Ureter (tissue), 1 donor: Measurements from ENCODE around the gene PVR. TPM values are rescaled to one million over a fixed set of nuclear protein-coding genes. Genes with fewer than 3 reads are reported as not detected.
A peak's percentile ranks its signal among the peaks of the same experiment; 100 is the strongest.
"Not testable (repeated sequence)": the region's sequence is repeated elsewhere in the genome, so short reads cannot be mapped to it uniquely, and the experiment has no call there.

ENCODE experiments used
- DNase-seq: peaks from one replicate; pipeline ENCODE4 v3.0.0-alpha.2; 2020; ENCODE audit warnings: low spot score
- total RNA-seq: library from RNA; stranded (reverse); gene quantifications from one replicate; pipeline ENCODE4 v1.2.4, GENCODE V29; 2023
- donor health status: DM: yes; HTN: yes; CAD: no.

Gene PVR, protein sequence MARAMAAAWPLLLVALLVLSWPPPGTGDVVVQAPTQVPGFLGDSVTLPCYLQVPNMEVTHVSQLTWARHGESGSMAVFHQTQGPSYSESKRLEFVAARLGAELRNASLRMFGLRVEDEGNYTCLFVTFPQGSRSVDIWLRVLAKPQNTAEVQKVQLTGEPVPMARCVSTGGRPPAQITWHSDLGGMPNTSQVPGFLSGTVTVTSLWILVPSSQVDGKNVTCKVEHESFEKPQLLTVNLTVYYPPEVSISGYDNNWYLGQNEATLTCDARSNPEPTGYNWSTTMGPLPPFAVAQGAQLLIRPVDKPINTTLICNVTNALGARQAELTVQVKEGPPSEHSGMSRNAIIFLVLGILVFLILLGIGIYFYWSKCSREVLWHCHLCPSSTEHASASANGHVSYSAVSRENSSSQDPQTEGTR
- total RNA-seq, result 24.9 TPM

DNA sequence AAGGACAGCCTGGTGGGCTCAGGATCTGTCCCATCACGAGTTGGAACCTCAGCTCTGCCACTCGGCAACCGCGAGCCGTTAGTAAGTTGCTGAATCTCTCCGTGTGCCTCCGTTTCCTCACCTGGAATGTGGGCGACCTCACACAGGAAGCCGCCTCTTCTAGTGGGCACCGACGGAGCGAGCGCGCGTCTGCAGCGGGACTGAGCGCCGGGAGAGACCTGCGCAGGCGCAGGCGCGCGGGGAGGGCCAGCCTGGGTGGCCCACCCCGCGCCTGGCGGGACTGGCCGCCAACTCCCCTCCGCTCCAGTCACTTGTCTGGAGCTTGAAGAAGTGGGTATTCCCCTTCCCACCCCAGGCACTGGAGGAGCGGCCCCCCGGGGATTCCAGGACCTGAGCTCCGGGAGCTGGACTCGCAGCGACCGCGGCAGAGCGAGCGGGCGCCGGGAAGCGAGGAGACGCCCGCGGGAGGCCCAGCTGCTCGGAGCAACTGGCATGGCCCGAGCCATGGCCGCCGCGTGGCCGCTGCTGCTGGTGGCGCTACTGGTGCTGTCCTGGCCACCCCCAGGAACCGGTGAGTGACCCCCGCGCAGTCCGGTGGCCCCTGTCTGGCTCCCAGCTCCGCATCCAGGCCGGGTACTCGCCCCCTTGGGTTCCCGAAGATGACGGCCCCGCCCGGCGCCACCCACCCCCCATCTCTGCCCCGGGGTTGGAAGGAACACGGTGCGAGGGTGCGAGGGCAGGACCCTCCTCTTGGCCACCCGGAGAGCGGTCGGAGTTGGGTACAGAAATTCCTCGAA lies at the start of gene PVR:
TSS of gene PVR (plus strand) at position 306 of the 797 bp plus-strand sequence. CDS start at position 493, 187 bp downstream.
- DNase-seq, result peak; percentile 62

DNA sequence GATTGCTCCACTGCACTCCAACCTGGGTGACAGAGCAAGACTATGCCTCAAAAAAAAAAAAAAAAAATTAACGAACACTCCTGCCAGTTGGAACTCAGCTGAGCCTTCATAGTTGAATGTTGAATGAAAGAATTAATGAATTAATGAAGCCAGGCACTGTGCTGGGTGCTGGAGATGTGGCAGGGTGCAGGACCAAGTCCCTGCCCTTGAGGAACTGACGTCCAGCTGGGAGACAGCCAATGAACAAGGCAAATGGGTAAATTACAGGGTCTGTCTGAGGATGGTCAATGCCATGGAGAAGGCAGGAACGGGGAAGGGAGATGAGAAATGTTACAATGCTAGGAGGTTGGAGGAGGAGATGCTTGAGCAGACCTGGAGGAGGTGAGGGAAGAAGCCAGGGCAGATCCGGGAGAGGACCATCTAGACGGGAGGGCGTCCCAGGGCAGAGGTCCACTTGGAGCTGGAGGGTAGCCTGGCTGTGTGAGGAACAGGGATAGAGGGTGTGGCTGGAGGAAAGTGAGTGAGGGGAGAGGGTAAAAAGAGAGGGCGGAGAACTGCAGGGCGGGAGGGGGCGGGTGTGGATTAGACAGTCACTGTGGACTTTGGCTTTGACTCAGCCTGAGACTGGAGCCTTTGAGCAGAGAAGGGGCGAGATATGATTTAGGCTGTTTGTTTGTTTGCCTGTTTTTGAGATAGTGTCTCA lies 47.1 kb upstream of the PVR start:
- DNase-seq, result no peak

DNA sequence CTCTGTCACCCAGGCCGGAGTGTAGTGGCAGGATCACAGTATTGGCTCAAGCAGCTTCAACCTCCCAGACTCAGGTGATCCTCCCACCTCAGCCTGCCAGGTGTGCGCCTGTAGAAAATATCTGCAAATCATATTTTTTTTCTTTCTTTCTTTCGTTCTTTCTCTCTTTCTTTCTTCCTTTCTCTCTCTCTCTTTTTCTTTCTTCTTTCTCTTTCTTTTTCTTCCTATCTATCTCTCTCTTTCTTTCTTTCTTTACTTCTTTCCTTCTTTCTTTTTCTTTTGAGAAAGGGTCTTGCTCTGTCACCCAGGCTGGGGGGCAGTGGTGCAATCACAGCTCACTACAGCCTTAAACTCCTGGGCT lies 46.6 kb upstream of the PVR start:
- no peak for DNase-seq

DNA sequence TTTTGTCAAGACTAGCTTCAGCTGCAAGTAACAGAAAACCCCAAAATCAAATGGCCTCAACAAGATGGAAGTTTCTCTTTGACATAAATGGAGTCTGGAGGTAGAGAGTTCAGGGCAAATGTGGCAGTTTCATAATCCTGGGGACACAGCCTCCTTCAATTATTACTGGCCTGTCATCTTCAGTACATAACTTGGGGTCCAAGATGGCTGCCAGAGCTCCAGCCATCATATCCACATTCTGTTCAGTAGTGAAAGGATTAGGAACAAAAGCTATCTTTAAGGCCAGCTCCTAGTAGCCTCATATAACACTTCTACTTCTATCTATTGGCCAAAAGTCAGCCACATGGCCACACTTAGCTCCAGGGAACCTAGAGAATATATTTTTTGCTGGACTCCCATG lies 45.4 kb upstream of the PVR start:
- DNase-seq, result no peak

DNA sequence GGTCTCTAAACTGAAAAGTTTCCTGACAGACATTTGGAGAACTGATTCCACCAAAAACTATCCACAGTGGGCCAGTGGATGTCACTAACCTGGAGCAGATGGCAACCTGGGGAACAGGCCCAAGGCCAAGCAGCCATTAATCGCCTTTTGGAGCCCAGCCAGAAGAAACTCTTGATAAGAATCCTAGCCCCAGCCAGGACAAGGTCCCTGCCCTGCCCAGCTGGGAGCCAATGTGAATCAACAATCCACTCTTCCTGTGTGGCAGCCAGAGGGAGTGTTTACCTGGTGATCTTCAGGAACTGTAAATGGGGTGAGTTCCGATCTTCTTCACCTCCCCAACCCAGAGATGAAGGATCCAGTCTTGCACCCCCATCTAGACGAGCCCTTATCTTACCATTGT lies 44.8 kb upstream of the PVR start:
- DNase-seq, result no peak

DNA sequence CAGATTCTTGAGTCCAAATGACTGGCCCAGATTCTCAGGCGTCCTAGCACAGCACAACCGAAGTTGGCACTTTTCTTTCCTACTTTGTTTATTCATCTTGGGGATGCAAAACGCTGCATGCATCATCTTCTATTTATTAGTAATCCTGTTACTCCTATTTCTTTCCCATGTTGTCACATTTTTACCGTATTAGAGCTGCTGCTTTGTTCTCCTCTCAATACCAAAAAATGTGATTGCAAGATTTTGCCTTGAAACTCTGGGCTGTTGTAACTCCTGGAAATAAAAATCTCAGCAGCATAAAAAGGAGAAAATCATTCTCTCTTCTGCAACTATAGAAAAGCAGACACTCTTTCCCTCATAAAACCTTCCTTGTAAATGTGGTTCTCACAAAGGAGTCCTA lies 43.2 kb upstream of the PVR start:
- no peak for DNase-seq

DNA sequence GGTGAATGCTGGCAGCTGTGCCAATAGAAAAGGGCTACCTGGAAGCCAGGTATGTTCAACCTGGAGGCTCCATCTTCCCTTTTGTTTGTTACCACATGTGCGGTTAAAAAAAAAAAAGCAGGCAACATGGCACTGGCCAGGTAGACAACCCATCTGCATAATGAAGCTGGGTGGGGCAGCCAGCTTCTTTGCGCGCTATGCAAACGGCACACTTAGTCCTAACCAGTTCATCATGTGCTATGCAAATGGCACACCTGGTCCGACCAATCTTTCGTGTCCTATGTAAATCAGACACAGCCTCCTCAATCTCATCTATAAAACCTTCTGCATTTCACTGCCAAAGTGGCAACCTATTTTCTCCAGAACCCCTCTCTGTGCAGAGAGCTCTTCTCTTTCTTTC lies 41.6 kb upstream of the PVR start:
- no peak for DNase-seq

DNA sequence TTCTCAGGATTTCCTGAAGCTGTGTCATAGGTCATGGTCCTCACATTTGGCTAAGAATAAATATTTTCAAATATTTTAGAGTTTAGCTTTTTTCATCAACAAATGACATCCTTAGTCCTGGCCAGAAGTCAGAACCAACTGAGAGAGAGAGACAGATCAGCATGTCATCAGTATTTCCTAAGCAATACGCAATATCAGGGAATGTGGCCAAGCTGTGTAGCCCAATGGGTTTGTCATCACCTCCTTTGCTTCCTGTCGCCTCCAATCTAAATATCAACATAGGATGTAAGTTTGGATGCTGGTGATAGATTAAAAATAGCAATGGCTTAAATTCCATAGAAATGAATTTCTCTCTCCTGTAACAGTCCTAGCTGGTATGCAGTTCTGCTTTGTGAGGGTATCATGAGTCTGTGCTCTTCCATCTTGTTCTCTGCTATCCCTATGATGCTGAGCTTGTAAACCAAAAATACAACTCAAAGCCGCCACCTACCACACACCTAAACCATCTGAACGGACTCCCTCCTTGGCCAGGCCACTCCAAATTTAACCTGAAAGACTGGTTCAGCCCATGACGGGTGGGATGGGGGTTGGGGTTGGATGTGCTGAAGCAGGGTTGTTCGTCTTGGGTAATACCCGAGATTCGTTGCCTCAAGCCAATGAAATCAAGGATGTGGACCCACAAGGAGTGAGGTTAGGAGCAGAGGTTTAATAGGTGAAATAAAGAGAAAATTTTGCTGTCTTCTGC lies 40.3 kb upstream of the PVR start:
- DNase-seq, result no peak

DNA sequence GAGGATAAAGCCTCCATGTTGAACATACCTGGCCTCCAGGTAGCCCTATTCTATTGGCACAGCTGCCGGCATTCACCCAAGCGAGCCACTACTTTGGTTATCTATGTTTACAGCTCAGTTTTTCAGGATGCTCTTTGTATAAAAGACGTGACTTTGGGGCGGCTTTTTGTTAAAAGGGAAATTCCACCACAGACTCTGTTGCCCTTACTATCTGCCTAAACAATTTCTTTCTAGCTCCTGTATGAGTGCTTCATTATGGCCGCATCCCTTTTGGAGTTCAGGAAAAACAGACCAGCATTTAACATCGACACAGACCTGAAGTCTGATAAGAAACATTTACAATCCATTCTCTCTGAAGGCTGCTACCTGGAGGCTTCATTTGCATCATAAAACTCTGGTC lies 39.5 kb upstream of the PVR start:
- no peak for DNase-seq

DNA sequence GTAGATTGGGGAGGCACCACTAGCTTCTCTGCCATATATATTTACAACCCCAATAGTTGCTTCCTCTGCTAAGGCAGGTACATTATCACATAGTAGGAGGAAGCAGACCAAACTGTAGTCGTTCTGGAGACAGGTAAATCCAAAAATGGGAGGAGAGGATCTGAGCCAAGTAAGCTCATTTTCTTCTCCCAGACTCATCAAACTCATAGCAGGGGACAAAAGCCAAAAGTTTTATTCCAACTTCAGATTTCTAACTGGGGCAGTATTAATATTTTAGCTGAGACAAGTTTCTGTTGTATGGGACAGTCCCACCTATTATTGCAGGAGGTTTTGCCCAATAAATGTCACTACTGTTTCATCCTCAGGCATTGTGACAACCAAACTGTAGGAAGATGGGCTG lies 38.2 kb upstream of the PVR start:
- DNase-seq, result no peak

DNA sequence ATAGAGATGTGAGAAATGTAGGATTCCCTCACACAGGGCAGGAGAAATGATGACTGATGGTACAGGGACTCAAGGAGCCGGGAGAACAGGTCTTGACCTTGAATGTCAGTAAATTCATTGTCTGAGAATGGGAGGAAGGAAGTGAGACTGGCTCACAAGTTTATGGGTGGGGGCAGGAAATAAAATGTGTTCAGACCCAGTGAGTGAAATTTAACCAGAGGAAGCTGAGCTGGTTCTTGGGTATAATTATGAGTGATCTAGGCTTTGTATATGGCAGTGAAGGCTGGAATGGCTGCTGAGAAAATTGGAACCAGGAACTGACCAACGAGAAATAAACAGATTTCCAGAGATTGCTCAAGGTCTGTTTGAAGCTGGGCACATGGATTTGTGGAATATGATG lies 36.7 kb upstream of the PVR start:
- DNase-seq, result no peak

DNA sequence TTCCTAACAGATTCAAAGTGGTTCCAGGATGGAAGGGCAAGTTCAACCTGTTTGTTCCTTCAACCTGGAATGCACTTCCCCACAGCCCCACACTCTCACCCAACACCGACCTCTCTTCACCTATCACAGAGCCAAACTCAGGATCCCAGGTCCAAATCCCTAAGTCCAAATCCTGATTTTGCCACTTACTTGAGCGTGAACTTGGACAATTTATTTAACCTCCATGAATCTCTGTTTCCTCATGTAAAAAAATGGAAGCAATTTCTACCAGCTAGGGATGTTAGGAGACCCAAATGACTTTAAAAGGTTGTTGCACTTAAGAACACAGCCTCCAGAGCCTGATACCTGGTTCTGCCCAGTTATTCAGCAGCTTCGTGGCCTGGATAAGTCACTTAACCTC lies 35.8 kb upstream of the PVR start:
- no peak for DNase-seq

DNA sequence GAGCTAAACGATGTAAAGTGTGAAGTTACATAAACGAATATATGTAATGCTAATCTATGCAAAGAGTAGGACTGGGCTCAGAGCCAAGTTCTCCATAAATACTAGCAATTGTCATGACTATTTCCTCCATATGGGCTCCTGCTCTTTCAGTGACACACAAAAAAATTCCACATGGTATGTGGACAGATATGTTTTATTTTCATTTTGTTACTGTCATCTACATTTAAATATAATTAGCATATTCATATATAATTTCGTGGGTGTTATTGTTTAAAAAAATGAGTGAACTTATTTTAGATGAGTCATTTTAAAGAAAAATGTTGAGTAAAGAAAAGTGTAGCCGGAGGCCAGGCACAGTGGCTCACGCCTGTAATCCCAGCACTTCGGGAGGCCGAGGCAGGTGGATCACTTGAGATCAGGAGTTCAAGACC lies 35.3 kb upstream of the PVR start:
- no peak for DNase-seq

DNA sequence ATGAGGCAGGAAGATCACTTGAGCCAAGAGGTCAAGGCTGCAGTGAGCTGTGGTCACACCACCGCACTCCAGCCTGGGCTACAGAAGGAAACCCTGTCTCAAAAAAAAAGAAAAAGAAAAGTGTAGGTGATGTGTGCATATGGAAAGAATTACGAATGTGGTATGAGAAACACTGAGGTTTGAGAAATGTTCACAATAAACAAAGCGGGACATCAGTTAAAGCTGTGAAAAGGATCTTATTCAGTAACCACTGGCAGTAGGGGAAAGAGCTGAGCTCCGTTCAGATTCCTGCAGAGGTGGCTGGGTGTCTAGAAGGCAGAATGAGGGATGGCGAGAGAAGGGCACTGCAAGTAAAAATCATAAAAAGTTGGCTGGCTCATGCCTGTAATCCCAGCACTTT lies 34.5 kb upstream of the PVR start:
- DNase-seq, result no peak

DNA sequence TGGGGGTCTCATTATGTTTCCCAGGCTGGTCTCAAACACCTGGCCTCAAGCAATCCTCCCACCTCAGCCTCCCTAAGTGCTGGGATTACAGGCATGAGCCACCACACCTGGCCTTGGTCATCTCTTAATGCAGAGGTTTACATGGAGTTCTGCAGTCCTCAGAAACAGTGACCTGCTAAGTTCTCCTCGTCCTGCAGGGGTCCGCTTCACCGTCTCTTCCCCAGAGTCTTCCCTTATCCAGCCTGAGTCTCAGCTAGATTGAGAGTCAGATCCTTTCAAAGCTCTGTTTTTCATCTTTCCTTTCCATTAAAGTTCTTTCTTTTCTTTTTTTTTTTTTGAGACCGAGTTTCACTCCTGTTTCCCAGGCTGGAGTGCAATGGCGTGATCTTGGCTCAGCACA lies 33.2 kb upstream of the PVR start:
- DNase-seq, result not testable (repeated sequence)

DNA sequence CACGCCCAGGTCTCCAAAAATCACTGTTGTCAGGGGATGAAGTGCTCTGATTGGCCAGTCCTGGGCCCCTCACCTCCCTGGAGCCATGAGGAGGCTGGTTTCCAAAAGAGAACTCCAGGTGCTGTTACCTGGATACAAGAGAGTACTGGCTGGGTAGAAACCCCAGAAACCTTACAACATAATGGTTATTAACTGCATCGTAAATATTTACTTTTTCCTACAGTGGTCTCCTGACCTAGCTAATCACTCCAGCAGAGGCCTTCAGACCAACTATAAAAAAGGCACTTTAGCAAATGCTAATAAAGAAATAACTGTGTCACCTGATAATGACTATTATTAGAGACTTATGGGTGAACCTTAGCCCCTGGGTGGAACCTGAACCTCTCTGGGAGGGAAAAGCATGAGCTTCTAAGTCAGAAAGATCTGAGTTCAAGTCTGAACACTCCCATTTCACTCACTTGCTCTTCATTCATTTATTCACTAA lies 31.9 kb upstream of the PVR start:
- no peak for DNase-seq

DNA sequence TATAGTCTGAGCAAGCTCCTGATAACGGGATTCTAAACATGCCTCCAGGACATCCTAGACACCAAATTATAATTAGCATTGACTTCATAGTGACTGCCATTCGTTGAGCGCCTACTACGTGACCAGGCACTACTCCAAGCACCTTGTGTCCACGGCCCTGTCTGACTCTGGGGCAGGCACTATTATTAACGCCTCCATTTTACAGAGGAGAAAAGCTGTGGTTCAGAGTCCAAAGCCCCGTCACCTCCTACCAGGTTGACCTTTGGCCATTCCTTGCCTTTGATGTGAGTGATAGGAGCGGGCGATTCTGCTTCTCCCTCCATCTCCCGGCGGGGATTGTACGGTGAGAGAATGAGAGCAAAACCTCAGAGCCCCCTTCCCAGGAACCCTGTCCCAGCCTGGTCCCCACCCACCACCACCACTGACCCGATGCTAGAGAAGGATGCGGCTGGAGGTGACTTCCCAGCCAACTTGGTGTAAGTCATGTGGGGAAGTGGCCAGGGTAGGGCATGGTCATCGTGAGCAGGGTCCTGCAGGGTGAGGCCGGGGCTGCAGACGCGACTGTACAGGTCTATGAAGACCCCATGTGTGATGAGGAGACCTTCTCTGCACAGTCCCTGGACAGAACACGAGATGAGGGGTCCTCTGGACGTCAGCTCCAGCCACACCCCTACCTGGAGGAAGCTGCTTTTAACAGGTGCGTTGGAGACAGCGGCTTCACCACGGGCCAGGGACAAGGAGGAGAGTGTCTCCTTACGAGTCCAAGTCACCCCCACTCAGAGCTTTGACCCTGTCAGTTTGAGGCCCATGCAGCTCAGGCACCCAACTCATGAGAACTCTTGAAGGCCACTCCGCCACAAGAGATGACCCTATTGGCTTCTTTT lies 30.2 kb upstream of the PVR start, which contains the start of gene IGSF23:
TSS of gene IGSF23 (plus strand) at position 269 of the 884 bp plus-strand sequence. CDS start at position 352, 83 bp downstream.
- no peak for DNase-seq

DNA sequence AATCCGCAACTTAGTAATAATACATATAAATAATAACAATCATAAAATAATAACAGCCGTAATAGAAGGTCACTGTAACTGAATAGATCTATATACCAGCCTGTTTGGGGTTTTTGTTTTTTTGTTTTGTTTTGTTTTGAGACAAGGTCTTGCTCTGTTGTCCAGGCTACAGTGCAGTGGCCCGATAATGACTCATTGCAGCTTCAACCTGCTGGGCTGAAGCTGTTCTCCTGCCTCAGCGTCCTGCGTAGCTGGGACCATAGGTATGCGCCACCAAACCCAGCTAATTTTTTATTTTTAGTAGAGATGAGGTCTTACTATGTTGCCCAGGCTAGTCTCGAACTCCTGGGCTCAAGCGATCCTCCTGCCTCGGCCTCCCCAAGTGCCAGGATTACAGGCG lies 29.4 kb upstream of the PVR start:
- no peak for DNase-seq

DNA sequence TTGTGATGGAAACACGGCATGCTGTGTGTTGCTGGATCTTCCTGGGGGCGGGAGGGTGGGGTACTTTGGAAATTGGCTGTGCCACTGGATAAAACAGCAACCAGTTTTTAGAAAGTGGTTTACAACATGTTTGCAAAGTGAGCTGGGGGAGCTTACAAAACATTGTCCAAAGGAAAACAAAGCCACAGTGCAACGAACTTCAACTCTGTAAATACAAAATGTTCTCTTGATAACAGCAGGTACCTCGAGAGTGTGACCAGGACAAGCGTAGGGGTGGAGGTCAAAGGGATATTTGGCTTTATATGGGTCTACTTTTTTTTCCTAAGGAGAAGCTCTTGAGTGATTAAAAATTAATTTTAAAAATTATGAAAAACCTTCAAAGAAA lies 27.9 kb upstream of the PVR start:
- DNase-seq, result no peak

DNA sequence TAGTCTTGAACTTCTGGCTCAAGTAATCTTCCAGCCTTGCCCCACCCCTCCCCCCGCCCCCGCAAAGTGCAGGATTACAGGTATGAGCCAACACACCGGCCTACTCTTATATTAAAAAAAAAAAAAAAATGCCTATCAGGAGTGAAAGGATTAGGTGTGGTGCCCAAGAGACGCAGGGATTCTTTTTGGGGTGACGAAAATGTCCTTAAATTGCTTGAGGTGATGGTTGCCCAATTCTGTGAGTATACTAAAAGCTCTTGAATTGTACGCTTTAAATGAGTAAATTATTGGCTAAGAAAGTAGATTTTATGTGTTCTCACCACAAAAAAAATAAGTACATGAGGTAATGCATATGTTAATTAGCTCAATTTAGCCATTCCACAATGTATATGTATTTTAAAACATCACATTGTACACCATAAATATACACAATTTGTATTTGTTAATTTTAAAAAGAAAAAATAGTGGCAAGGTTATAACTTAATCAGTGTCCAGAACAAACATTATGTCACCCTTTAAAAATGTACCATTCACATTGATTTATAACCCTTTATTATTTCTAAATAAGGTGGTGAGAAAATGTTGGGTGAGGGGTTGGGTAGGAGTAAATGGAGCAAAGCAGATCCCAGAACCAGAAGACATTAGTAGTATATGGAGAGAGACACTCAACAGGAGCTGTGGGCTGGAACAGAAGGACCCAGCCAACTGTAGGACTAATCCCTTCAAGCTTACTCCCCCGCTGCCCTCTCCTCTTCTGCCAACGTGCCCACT lies 26.4 kb upstream of the PVR start:
- DNase-seq, result no peak
